Activated T-helper 1 cell treated with Interleukin-2 at 50 U/mL for 16 hours (primary cell): ENCODE data around the gene BANF1.
A peak's percentile ranks its signal among the peaks of the same experiment; 100 is the strongest.
"Not testable (repeated sequence)": the region's sequence is repeated elsewhere in the genome, so short reads cannot be mapped to it uniquely, and the experiment has no call there.

ENCODE experiments used
- DNase-seq: peaks from one replicate; pipeline ENCODE4 v3.0.0-alpha.2; 2020; ENCODE audit warnings: low read depth

BANF1 gene

GRCh38 chr11:65978391-65979238 lies 23.7 kb upstream of the BANF1 start:
- no peak for DNase-seq

- no peak for DNase-seq
Measured at GRCh38 chr11:65979261-65979759, 23.0 kb upstream of the BANF1 start.

- no peak for DNase-seq
Measured at GRCh38 chr11:65981101-65981740, 21.1 kb upstream of the BANF1 start.

GRCh38 chr11:65981972-65982823 lies 20.1 kb upstream of the BANF1 start:
- DNase-seq = no peak

- DNase-seq = no peak
Measured at GRCh38 chr11:65982824-65983588, 19.3 kb upstream of the BANF1 start.

GRCh38 chr11:65983589-65983987 lies 18.7 kb upstream of the BANF1 start:
- no peak for DNase-seq

- DNase-seq = no peak
Measured at GRCh38 chr11:65987336-65987735, 15.0 kb upstream of the BANF1 start.

- peak; percentile 80 for DNase-seq
Measured at GRCh38 chr11:65988791-65989592, 13.3 kb upstream of the BANF1 start.

GRCh38 chr11:65992056-65992455 lies 10.2 kb upstream of the BANF1 start:
- DNase-seq = no peak

- DNase-seq = no peak
Measured at GRCh38 chr11:65997286-65997685, 5.0 kb upstream of the BANF1 start.

- peak; percentile 63 for DNase-seq
Measured at GRCh38 chr11:66002648-66003225, 434 bp downstream of the BANF1 start.

GRCh38 chr11:66003291-66003690 lies 988 bp downstream of the BANF1 start:
- no peak for DNase-seq

GRCh38 chr11:66004186-66004585 lies 1.9 kb downstream of the BANF1 start:
- DNase-seq = no peak

- DNase-seq = no peak
Measured at GRCh38 chr11:66006134-66006890, 4.0 kb downstream of the BANF1 start.

- DNase-seq = no peak
Measured at GRCh38 chr11:66006891-66007176, 4.5 kb downstream of the BANF1 start.

GRCh38 chr11:66007201-66007634 lies 4.9 kb downstream of the BANF1 start:
- DNase-seq = no peak

- no peak for DNase-seq
Measured at GRCh38 chr11:66008095-66008467, 5.8 kb downstream of the BANF1 start.

- DNase-seq = no peak
Measured at GRCh38 chr11:66008468-66009101, 6.3 kb downstream of the BANF1 start.

- DNase-seq = not testable (repeated sequence)
Measured at GRCh38 chr11:66010036-66010435, 7.7 kb downstream of the BANF1 start.
